Astrocyte (in vitro differentiated cells and primary cell): ENCODE data around the gene KDM6B.

Source experiments
- EZH2 ChIP-seq: IDR thresholded peaks from 2 replicates; pipeline ENCODE4 v1.6.1; 2012; ENCODE audit warnings: mild to moderate bottlenecking, low read length, inconsistent platforms; ENCODE audit not compliant: insufficient read depth
- TF ChIP-seq, protein P1 (sequence below): IDR thresholded peaks from 2 replicates; pipeline ENCODE4 v1.5.1; 2011; ENCODE audit warnings: low read depth, mild to moderate bottlenecking, inconsistent platforms, low read length, moderate library complexity; ENCODE audit not compliant: insufficient read depth

DNA sequence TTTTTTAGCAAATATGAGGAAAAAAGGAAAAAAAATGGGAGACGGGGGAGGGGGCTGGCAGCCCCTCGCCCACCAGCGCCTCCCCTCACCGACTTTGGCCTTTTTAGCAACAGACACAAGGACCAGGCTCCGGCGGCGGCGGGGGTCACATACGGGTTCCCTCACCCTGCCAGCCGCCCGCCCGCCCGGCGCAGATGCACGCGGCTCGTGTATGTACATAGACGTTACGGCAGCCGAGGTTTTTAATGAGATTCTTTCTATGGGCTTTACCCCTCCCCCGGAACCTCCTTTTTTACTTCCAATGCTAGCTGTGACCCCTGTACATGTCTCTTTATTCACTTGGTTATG is 19.6 kb downstream of the KDM6B start:
- TF ChIP-seq, protein P1, sequence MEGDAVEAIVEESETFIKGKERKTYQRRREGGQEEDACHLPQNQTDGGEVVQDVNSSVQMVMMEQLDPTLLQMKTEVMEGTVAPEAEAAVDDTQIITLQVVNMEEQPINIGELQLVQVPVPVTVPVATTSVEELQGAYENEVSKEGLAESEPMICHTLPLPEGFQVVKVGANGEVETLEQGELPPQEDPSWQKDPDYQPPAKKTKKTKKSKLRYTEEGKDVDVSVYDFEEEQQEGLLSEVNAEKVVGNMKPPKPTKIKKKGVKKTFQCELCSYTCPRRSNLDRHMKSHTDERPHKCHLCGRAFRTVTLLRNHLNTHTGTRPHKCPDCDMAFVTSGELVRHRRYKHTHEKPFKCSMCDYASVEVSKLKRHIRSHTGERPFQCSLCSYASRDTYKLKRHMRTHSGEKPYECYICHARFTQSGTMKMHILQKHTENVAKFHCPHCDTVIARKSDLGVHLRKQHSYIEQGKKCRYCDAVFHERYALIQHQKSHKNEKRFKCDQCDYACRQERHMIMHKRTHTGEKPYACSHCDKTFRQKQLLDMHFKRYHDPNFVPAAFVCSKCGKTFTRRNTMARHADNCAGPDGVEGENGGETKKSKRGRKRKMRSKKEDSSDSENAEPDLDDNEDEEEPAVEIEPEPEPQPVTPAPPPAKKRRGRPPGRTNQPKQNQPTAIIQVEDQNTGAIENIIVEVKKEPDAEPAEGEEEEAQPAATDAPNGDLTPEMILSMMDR: no peak
- no peak for TF ChIP-seq EZH2
